GM19324 (cell line): ENCODE data around the gene EDAR.
A peak's percentile ranks its signal among the peaks of the same experiment; 100 is the strongest.

Experiments used
- ATAC-seq: cut with Tn5 transposase; IDR thresholded peaks from one replicate; pipeline ENCODE4 v1.9.1; 2021; ENCODE audit warnings: mild to moderate bottlenecking, moderate library complexity; ENCODE audit not compliant: unreplicated experiment, low FRiP score

EDAR gene

DNA sequence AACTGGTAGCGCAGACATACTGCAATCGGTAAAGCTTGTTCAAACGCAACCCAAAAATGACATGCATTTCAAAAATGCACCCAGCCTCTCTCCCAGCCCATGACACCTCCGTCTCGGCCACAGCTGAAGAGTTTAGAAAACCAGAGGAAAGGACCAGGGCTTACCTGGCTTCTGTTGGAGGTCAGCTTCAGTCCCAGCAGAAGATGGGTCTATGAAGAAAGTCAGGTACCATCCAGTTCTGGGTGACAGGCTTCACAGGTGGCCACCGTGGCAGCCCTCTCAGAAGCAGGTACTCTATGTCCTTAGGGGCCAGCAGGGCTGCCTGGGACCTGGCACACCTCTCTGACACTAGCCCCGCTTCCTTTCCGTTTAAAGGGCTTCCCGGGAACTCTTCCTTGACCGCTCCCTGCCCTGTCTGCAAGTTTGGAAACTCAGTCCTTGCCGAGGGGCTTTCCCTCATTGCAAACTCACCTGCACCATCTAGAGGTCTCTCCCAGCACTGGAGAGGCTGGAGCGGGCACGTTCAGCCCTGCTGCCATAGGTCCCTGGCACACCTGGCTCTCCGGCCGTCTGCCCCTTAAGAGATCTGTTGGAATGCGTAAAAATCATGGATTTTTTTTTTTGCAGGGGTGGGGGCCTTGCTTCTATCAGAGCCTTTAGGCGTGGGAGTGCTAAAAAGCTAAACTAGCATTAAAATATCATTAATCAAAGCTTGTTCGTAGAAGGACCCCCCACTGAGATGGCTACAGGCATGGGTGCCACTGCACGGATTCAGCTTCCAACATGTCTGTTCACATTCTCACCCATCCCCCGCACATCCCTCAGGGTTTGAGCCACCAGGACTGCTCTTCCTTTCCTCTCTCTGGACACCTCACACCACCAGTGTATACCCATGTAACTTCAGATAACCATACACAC lies at the start of gene EDAR:
Gene EDAR (minus strand): TSS at position 425 of the 918 bp plus-strand sequence. CDS start 58,206 bp downstream, outside the sequence.
- no peak for ATAC-seq

DNA sequence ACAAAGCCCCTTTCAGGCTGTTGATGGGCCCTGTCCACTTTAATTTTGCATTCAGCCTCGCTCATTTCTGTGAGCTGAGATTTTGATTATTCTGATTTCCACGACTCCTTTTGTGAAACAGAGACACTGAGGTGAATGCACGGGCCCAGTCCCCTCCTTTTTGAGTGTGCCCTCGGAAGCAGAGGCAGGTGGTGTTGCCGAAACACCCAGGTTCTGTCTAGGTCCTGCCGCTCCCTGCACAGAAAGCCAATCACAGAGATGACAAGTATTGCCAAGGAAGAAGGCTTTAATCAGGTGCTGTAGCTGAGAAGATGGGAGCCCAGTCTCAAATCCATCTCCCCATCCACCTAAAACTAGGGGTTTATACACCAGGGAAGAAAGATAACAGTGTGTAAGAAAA lies 44.2 kb upstream of the EDAR start:
- ATAC-seq, result no peak

- no peak for ATAC-seq
These were observed 43.3 kb upstream of the EDAR start for GRCh38 chr2:109032229-109032820.

- peak; percentile 63 for ATAC-seq
These were observed 42.6 kb upstream of the EDAR start for GRCh38 chr2:109031476-109032228.

DNA sequence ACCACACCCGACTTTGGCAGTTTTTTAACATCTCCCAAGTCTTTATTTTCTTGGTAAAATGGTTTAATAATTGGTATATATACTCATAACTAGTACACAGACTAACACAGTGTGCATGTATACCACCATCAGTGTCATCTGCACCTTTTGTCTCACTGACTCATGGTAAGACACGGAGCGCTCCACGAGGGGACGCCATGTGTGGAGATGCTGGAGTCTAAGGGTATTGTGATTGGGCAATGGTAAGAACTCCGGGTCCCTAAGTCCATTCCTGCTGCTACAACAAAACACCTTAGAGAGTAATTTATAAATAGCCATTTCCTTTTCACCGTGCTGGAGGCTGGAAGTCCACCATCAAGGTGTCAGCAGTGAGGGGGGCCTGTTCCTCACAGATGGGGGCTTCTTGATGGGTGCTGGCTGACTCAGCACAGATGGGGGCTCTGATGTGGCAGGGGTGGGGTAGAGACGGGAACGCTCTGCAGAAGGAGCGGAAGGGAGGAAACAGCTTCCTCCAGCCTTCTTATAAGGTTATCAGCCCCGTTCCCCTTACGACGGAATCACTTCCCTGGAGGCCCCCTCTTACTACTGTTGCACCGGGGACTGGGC lies 42.0 kb upstream of the EDAR start:
- no peak for ATAC-seq

GRCh38 chr2:109029490-109030201 lies 40.6 kb upstream of the EDAR start:
- no peak for ATAC-seq

GRCh38 chr2:109028738-109029489 lies 39.9 kb upstream of the EDAR start:
- ATAC-seq, result no peak

DNA sequence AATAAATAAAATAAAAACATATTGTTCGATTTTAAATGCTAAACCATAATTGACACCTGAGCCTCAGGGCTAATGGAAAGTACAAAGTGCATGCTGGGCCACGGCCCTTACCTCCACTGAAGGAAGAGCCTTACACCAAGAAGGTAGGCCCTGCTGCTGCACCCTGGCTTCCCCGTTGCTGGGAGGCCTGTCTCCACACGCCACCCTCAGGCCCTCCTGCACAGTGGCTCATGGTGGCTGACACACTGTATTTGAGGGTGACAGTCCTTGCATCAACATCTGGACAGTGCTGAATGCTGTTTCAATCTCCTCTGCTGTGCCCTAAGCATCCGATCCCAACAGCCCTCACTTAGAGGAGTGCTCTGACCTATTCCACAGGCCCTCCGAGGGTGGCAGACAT lies 39.3 kb upstream of the EDAR start:
- no peak for ATAC-seq

DNA sequence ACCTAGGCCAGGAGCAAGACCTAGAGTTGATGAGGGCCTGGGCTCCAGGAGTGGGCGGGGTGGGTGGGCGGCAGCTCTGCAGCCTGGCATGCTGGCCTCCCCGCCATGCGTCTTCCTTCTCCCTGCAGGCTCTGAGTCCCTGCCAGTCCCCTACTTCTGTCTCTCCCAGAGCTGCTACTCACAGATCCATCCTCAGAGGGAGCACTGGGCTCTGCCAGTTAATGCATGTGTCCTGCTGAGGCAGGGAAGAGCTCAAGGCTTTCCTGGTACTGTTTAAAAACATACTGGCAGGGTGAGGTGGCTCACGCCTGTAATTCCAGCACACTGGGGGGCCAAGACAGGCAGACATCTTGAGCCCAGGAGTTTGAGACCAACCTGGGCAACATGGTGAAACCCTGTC lies 38.7 kb upstream of the EDAR start:
- no peak for ATAC-seq

DNA sequence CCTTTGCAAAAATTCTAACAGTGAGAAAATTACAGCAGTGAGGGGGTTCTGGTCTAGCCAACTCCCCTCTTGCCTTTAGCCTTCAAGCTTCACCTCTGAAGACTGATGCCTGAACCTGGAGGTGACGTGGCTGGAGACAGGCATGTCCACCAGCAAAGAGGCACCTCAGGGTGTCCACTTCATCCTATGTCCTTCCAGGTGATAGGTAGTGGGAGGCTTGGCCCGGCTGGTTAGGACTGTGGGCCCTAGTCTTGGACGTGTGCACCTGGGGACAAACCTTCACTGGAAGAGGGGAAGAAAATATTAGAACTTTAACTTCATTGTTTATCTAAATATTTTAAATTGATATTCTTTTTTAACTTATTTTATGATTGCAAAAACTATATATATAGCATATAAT lies 35.5 kb upstream of the EDAR start:
- no peak for ATAC-seq

- no peak for ATAC-seq
These were observed 32.9 kb upstream of the EDAR start for GRCh38 chr2:109021895-109022300.

DNA sequence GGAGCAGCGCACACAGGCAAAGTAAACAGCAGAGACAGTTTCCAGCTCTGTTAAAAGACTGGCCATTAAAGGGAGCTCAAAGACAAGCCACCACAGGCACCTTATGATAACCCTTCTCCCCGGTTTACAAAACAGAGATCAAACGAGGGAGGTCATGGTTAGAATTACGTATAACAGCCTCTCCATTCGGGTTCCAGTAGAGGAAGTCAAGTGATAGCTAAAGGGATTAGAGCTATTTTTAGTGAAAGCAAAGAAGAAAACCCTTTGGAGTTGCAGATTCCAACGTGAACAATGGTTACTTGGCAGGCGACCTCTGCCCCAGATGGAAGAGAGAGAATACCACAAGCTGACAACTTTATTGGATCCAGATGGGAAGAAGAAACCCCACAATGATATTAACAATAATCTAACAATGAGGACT lies 31.2 kb upstream of the EDAR start:
- no peak for ATAC-seq

- ATAC-seq, result no peak
These were observed 29.4 kb upstream of the EDAR start for GRCh38 chr2:109018452-109018851.

GRCh38 chr2:109017017-109017416 lies 28.0 kb upstream of the EDAR start:
- no peak for ATAC-seq

DNA sequence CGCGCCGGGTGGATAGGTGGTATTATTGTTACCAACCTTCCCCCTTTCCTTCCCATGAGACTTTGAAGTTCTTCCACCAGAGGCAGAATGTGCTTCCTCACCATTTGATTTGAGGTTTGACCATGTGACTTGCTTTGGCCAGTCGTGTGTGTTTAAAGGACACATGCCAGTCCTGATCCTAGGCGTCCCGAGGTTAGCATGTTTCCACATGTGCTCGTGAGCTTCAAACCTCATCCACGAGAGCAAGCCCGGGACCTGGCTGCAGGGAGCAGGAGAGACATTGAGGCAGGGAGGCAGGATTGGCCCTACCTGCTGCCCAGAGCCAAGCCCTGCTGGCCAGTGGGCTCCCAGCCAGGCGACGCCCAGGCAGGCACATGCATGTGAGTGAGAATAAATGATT lies 27.4 kb upstream of the EDAR start:
- no peak for ATAC-seq

DNA sequence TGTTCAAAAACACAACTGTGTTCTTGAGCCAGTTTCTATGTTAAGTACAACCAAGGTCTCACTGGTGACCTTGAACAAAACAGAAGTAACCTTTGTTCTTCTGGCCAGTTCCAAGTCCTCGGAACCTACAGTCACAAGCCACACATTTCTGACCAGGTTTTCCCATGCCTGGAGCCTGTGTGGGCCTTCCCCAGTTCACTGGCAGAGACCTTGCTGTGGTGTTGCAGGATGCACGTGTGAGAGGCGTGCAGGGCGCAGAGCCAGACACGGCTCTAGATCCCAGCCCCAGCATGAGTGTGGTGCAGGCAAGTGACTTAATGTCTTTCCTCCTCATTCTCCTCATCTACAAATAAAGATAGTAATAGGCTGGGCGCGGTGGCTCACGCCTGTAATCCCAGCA lies 25.5 kb upstream of the EDAR start:
- no peak for ATAC-seq

GRCh38 chr2:109013051-109013450 lies 24.0 kb upstream of the EDAR start:
- no peak for ATAC-seq

- no peak for ATAC-seq
These were observed 21.0 kb upstream of the EDAR start for GRCh38 chr2:109009920-109010610.

- no peak for ATAC-seq
These were observed 18.0 kb upstream of the EDAR start for GRCh38 chr2:109006971-109007370.
